NCI-H2227 (cell line): ENCODE measurements around the gene PPP5C.
"Not testable (repeated sequence)": the region's sequence is repeated elsewhere in the genome, so short reads cannot be mapped to it uniquely, and the experiment has no call there.

Source experiments
- DNase-seq: peaks from one replicate; lab custom pipeline; 2025; ENCODE audit not compliant: unreplicated experiment; lab: John Stamatoyannopoulos, UW

Gene PPP5C

DNA sequence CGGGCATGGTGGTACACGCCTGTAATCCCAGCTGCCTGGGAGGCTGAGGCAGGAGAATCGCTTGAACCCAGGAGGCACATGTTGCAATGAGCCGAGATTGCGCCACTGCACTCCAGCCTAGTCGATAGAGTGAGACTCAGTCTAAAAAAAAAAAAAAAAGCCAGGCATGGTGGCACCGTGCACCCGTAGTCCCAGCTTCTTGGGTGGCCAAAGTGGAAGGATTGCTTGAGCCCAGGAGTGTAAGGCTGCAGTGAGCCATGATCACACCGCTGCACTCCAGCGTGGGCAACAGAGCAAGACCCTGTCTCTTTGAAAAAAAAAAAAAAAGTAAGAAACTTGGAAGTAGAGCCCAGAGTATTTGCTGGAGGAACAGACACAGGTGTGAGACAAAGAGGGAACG is 38.7 kb downstream of the PPP5C start:
- no peak for DNase-seq

DNA sequence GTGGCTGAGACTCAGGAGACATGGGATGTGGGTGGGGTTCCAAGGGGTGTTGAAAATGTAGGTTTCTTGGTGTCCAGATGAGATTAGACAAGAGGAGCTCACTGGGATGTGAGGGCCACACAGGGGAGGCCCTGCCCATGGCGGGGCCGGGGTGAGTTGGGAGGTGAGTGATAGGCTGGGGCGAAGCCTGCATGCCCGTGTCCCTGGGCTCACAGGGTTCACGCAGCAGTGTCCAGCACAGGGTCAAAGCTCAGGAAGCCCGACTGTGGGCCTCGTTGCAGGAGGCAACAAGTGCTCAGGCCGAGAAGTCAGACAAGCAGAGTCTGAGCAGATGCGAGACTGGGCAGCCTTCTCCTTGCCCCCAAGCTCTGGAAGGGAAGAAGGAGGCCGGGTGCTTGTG is 39.3 kb downstream of the PPP5C start:
- DNase-seq, result no peak

DNA sequence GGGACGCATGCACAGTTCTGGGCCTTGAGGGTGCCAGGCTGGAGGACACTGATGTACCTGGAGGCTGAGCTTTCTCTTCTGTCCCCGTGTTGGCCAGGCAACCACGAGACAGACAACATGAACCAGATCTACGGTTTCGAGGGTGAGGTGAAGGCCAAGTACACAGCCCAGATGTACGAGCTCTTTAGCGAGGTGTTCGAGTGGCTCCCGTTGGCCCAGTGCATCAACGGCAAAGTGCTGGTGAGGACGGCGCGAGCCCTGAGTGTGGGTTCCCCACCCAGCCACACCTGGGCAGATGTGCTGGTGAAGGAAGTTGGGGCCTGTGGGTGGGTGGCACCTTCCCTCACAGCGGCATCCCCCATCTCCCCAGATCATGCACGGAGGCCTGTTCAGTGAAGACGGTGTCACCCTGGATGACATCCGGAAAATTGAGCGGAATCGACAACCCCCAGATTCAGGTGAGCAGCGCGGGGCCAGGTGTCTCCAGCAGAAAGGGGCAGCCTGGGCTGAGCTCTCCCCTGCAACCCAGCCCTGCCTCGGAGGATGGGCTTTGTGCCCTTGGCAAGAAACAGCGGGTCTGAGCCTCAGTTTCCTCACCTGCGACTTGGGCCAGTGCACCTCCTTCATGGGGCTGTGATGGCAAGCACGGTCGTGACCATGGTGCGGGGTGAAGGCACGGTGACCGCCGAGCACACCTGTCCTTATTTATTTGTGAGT is 40.3 kb downstream of the PPP5C start:
- no peak for DNase-seq

DNA sequence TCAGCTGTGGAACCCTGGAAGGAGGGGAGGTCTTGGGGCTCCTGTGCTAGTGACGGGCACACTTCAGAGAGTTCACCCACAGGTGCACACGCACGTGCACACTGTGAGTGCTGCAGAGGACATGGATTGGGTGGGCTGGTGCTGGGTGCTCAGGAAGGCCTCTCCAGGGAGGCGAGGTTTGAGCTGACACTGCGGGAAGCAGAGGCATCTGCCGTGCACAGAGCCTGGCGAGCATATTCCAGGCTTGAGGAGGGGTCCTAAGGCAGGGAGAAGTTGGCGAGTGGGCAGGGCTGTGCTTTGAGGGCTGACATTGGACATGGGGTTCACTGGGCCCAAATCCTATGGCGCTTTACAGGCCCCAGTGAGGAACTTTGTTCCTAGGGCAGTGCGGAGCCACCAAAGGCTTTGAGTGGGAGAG is 40.8 kb downstream of the PPP5C start:
- DNase-seq, result no peak

DNA sequence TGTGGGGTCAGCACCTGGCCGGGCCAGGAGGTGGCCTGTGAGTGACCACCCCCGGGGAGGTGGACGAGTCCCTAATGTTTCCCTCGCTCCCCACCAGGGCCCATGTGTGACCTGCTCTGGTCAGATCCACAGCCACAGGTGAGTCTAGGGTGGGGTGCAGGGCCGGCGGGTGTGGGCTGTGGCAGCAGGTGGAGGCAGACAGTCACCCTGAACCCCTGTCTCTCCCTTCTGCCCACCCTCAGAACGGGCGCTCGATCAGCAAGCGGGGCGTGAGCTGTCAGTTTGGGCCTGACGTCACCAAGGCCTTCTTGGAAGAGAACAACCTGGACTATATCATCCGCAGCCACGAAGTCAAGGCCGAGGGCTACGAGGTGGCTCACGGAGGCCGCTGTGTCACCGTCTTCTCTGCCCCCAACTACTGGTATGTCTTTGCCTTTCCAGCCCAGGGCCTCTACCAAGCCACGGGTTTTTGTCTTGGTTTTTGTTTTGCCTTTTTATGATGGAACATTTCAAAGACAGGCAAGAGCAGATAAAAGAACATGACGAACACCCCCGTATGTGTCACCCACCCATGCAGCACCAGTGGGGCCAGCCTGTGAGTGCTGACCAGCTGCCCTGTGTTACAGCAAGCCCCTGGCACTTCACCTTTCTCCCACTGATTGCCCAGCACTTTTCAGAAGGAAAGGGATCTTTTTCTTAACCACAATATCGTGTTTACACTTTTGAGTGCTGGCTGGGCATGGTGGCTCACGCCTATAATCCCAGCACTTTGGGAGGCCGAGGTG is 41.6 kb downstream of the PPP5C start:
- no peak for DNase-seq

DNA sequence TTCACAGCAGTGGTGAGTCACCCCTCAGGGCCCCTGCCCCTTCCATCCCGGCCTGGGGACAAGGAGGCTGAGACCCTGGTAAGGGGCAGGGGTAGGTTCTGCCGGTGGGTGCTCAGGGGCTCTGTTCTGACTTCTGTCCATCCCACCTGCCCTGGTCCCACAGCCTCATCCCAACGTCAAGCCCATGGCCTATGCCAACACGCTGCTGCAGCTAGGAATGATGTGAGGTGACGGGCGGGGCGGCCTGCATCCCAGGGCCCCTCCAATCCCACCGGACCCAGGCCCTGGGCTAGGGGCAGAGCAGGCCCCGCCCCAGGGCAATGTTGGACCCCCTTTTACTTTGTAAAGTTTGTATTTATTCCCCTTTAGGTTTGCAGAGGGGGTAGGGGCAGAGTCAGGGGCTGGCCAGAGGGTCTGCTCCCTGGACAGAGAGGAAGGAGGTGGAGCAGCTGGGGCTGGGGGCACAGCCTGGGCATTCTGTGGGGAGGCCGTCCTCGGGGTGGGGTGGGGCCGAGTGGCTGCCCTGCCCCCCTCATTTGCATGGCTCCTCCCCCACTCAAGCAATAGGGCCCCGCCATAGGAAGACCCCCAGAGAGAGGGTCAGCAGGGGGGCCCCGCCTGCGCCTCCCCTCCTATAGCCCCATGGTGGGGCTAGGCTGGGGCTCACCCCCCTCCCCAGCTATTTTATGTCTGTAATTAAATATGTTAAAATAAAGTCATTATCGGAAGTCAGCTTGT is 43.4 kb downstream of the PPP5C start:
- no peak for DNase-seq

DNA sequence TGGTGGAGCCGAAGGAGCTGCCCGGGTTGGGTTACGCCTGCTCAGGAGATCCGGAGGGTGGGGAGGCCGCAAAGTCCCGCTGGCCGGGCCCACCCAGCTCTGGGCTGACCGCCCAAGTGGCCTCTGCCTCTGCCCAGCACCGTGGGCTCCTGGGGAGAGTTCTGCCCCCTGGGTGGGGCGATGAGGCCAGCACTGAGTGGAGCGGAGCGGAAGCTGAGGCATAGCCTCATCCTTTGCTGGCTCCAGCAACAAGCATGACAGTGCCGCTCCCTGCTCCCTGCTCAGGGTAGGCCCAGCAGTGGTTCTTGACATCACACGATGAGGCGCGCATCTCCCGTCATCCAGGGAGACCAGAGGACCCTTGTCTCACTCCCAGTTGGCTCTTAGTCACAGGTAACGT is 44.0 kb downstream of the PPP5C start:
- DNase-seq, result no peak

DNA sequence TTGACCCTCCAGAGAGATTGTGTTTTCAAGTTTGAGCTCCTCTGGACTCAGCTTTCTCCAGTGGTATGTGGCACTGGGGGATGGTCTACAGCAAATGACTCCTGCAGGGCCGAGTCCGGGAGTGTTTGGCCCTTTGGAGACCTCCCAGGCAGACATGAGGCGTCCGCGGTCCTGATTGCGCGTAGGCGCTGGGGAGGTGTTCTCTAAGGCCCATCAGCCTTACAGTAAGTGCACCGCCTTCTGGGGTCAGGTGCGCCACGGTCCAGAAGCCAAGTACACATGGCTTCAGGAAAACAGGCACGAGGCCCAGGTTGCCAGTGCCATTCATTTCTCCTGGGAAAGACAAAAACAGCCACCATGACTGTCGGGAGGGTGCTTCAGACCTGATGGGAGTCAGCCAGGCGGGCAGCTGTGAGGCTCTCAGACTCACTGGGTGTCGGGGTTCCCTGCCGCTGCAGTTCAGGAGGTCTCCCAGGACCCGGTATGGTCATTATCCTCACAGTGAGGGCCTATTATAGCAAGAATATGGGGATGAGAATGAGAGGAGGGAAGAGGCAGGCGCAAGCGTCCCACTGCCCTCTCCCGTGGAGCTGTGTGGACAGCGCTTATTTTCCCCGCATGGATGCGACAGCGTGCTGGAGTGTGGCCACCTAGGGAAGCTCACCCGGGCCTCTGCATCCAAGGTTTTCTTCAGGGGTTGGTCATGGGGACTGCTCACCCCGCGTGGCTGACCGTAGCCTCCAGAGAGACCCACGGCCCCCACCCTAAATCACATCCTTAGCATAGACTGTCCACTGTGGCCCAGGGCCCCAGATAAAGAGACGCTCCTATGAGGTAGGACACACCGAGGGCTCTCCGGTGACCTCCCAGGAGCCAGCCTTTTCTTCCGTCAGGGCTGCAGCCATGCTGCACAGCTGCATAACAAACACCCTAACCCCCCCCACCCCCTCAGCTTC is 44.7 kb downstream of the PPP5C start:
- no peak for DNase-seq

DNA sequence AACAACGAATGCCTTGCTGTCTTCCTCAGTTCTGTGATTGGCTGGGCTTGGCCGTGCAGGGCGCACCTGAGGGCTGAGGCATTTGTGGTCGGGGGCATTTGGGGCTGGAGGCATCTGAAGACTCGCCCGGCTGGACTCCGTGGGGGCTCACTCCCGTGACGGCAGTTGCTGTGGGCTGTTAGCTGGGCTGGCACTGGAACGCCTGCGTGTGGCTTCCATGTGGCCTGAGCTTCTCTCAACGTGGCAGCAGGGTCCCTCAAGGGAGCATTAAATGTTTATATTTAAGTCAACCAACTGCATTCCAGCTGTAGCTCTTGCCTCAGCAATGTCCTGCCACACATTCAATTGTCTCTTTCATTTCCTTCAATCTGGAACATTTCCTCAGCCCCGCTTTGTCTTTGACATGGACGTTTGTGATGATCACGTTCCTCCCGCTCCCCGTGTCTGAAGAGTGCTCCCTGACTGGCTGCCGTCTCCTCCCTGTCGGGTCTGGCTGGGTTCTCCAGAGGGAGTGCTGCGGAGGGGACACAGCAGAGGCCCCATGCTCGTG is 45.4 kb downstream of the PPP5C start:
- DNase-seq, result no peak

DNA sequence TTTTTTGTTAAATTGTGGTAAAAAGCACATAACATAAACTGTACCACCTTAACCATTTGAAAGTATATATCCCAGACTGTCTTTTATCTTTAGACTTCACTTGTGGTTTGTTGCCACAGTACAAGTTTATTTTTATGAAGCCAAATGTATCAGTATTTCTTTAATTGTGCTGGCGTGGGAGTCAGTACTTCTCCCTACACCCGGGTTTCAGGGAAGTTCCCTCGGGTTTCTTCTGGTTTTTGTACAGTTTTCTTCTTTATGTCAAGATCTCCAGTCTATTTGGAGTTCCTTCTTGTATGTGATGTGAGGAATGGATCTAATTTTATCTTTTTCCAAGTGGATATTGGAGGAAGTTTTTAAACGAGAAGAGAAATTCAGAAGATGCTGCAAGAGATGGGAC is 46.0 kb downstream of the PPP5C start:
- DNase-seq, result no peak

DNA sequence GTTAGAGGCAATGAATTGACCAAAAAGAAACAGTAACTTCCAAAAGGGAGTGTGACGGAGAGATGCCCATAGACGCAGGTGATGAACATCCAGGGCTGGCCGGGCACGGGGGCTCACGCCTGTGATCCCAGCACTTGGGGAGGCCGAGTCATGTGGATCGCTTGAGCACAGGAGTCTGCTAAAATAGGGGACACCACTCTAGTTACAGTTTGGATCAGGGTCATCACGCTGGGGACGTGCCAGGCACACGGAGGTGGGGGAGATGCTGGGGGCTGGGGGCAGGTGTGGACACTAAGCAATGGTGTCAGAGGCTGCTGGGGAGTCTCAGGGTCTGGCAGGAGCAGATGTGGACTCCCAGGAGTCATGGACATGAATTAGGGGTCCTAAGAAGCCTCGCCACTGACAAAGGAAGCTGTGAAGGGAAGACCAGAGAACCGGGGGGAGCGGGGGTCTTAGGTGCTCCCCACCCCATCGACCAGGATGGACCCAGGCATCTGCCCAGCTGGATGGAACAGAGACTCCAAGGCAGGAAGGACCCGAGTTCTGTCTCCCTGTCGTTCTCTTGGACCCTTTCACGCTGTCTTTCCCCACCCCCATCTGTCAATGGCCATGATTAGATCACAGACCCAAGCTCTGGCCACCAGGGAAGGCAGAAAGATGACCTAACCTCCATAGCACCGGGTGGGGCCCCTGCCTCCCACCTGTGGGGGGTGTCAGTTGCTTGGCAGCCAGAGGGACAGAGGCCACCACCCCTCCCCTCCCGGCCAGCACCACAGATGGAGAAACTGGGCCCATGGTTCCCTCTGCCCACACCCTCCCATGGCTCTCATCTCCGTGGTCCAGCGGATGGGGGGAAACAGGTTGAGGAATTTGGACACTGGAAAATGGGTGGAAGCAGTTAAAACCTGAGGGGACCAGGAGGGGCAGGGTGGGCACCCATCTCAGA is 46.8 kb downstream of the PPP5C start:
- no peak for DNase-seq

DNA sequence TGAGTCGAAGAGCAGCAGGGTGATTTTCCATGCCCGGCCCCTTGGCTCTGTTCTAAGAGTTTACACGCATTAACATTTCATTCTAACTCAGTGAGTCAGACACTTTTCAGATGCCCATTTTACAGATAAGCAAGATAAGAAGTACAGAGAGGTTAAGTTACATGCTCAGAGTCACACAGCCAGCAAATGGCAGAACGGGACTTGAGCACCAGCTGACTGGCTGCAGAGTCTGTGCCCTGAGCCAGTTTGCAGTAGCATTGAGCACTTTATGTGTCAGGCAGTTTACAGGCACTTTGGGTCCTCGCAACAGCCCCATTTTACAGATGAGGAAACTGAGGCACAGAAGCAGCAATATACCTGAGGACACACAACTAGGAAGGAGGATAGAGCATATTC is 47.5 kb downstream of the PPP5C start:
- DNase-seq, result no peak

DNA sequence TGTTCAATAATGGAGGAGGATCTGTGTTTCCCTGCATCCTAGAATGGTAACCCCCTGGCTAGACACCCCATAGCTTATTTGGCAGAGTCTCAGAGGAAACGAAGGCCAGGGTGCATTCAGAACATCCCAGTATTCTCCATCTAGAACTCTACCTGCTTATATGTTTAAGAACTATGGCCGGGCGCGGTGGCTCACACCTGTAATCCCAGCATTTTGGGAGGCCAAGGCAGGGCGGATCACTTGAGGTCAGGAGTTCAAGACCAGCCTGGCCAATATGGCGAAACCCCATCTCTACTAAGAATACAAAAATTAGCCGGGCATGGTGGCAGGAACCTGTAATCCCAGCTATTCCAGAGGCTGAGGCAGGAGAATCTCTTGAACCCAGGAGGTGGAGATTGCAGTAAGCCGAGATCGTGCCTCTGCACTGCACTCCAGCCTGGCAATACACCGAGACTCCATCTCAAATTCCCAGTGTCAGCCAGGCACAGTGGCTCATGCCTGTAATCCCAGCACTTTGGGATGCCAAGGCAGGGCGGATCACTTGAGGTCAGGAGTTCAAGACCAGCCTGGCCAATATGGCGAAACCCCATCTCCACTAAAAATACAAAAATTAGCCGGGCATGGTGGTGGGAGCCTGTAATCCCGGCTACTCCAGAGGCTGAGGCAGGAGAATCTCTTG is 51.1 kb downstream of the PPP5C start:
- DNase-seq, result not testable (repeated sequence)

DNA sequence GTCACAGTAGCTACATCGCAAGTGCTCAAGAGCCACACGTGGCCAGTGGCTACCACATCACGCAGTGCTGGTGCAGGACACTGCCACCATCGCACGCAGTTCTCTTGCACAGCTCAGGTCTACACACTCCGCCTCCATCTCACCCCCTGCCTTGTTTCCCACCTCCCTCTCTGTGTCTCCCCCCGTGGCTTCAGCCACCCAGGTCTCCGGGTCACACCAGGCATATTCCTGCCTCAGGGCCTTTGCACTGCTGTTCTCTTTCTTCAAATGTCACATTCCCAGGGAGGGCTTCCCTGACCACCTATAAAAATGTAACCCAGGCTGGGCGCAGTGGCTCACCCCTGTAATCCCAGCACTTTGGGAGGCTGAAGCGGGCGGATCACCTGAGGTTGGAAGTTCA is 55.8 kb downstream of the PPP5C start:
- no peak for DNase-seq

DNA sequence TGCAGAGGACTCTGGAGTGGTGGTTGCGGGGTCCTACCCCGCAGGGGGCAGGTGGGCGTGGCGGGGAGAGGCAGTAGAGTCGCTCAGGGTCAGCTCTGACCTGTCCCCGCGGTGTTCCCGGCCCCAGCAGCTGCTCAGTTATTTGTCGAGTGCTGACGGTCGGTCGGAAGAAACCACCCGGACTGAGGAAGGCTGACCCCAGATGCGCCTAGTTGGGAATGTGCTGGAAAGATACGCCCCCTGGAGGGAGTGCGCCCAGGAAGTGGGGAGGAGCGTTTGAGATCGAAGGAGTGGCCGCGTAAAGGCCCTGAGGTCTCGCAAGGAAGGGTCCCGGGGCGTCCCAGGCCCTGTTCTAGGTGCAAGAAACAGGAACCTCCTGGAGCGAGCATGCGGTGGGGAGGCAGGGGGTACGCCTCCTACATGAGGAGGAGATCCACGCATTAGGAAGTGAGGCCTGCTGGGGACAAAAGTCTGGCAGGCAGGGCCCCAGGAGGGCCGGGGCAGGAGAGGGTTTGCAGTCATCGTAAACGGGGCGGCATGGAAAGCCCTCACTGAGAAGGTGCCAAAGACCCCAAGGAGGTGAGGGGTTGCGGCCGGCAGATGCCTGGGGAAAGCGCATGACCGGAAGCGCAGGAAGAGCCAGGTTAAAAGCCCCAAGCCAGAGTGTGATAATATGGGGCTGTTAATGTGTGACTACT is 57.3 kb downstream of the PPP5C start:
- DNase-seq, result no peak

DNA sequence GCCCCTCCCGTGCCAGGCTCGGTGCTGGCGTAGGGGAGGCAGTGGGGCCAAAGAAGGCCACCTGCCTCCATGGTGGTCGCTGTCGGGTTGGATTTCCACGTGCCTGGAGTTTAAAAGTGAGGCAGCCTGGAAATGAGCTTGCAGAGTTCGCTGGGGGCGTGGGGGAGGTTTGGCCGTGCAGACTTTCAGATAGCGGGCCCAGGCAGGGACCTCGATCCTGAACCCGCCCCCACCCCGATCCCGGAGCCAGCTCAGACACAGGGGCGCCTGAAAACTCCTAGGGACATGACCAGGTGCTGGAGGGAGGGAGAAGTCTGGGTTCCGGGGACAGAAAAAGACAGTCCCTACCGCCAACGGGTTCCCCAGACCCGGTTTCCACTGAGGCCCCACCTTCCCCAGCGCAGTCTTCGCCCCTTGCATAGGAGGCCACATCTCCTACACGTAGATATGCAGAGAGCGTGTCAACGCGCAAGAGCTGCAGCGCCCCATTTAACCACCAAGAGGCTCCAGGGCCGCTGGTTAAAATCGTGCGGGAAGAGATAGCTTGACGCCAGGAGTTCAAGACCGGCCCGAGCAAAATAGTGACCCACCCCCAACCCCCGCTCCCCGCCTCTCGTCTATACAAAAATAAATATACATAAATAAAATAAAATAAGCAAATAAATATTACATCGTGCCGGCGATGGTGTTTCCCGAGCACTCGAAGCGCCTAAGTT is 58.0 kb downstream of the PPP5C start:
- DNase-seq, result no peak

DNA sequence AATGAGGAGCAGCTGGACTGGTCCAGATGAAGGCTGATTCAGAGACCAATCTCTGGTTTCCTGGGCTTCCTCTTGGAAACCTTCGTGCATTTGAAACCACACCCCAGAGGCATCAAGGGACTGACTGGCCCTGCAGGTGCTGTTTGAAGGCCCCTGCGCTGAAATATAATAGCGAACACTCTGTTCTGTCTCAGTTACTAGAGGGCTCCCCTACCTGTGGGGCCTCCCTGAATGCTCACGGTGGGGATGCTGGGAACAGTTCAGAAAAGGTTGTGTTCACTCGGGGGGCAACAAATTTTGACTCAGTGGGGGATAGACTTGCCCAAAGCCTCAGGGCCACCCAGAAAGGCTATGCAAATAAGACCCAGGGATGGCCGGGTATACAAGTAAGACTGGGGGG is 60.1 kb downstream of the PPP5C start:
- no peak for DNase-seq
